ENCODE measurements around the gene DTX2.
"Not testable (repeated sequence)": the region's sequence is repeated elsewhere in the genome, so short reads cannot be mapped to it uniquely, and the experiment has no call there.

Gene DTX2

DNA sequence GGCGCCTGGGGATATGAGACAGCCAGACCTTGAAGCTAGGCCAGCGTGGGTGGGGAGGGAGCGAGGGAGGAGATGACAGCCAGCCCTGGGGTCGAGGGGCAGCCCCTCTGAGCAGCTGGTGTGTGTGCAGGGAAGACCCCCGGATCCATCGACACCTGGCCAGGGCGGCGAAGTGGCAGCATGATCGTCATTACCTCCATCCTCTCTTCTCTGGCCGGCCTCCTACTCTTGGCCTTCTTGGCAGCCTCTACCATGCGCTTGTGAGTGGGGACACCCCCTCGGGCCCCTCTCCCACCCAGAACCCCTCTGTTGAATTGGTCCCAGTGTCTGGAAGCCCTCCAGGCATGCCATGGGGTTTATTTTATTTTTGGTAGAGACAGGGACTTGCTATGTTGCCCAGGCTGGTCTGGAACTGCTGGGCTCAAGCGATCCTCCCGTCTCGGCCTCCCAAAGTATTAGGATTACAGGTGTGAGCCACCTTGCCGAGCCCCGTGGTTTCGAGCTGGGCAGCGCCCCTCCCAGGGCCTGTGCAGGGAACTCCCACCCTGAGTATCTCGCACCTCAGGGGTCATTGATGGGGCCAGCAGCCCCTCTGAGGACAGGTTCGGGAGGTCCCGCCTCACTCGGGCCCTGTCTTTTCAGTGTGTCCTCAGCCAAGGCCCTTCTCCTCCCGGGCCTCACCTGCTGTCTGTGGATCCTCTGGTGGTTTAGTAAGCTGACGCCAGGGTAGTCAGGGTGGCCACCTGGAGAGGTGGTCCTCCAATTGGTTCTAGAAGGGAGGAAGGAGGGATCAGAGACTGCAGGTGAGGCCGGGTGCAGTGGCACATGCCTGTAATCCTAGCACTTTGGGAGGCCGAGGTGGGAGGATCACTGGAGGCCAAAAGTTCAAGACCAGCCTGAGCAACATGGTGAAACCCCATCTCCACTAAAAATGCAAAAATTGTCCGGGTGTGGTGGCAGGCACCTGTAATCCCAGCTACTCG is 52.6 kb downstream of the DTX2 start:
- no peak for DNase-seq

DNA sequence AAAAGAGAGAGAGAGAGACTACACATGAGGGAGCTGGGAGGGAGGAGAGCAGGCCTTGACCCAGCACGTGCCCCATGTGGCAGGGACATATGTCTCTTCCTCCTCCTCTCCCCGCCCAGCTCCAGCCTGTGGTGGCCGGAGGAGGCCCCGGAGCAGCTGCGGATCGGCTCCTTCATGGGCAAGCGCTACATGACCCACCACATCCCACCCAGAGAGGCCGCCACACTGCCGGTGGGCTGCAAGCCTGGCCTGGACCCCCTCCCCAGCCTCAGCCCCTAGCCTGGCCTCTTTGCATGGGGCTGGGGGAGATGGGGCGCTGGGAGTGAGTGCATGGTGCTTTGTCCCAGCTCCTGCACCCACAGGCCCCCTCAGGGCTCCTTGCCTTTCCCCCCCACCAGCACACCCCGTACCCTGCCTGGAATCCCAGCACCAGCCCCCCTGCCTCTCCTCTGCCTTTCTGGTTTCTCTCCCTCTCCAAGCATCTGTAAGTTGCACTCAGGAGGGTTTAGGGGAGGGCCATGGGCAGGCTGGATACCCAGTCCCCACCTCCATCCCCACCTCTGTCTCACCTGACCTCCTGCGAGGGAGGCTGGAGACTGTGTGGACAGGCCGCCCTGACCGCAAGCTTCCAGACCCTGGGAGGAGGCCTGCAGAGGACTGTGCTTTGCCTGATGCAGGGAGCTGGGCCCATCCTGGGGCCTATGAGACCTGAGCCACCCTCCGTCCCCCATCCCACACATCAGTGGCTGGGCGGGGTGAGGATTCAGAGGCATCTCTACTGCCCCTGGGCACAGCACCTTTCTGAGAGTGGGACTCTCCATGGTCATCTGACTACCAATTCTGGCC is 53.6 kb downstream of the DTX2 start:
- no peak for DNase-seq

DNA sequence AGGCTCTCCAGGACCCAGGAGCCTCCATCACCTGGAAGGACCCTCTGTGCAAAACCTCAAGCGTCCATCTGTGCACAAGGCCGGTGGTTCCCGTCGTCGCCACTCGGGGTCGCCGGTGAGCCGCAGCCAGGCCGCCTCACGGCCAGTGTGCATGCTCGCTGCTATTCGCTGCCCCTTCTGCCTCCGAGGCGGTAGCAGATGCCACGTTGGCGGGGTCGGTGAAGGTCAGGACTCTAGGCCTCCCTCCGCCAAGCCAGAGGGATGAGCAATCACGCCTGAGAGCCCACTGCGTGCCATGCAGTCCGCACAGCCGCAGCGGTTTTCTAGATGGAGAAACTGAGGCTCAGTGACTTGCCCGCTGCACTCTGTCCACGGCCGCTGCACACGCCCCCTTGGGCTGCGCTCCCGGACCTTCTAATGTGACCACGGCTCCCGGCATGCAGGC is 54.5 kb downstream of the DTX2 start:
- DNase-seq: peak; percentile 16

DNA sequence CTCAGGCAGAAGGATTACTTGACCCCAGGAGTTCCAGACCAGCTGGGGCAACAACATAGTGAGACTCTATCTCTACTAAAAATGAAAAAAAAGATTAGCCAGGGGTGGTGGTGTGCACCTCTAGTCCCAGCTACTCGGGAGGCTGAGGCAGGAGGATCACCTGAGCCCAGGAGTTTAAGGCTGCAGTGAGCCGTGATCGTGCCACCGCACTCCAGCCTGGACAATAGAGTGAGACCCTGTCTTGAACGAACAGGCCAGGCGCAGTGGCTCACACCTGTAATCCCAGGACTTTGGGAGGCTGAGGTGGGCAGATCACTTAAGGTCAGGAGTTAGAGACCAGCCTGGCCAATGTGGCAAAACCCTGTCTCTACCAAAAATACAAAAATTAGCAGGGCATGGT is 55.4 kb downstream of the DTX2 start:
- not testable (repeated sequence) for DNase-seq

DNA sequence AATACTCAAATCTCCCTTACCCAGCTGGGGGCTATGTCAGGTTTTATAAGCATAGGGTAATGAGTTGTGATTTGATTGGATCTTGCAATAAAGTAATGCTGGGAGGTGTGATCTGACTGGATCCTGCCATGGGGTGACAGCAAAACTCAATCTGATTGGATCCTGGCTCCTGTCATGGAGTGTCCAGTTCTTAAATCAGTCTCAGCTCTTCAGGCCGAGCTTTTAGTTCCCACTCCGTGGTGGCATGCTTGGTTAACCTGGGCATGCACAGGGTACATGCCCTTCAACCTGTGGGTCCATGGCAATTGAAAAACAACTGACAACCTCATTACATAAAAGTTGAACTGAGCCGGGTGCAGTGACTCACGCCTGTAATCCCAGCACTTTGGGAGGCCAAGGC is 64.7 kb downstream of the DTX2 start:
- DNase-seq: not testable (repeated sequence)

DNA sequence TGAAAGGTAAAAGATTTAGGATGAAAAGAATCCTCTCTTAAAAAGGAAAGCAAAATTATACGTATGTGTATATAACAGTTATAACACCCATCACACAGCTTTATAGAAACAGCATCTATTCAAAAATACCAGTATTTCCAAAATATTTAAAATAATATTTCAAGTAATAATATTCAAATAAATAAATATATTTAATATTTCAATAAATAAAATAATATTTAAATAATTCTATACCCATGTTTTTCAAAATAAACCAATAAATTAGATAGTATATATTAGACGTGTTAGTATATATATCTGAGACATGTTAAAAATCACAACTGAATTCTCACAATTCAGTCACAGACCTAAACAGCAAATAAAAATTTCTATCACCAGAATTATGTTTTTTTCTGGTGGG is 70.1 kb downstream of the DTX2 start:
- DNase-seq: not testable (repeated sequence)

DNA sequence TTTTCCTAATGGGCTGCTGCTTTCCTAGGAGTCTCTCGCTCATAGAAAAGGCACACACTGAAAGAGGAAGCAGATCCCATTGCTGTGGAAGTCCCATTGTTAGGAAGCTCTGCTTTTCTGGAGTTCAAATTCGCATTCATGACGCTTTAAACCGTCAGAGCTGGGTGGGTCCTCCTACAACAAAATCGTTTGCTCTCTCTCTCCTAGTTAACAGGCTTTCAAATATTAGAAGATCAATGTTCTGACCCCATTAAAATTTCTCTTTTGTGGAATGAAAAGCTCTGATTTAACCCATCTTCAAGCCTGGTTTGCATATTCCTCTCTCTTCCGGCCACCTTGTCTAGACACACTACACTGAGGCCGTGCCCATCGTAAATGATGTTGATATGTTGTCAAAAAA is 81.7 kb downstream of the DTX2 start, which contains the start of gene SPDYE16:
TSS of gene SPDYE16 (minus strand) at position 101 of the 400 bp plus-strand sequence. CDS start 1,838 bp downstream, outside the sequence.
- DNase-seq: not testable (repeated sequence)

DNA sequence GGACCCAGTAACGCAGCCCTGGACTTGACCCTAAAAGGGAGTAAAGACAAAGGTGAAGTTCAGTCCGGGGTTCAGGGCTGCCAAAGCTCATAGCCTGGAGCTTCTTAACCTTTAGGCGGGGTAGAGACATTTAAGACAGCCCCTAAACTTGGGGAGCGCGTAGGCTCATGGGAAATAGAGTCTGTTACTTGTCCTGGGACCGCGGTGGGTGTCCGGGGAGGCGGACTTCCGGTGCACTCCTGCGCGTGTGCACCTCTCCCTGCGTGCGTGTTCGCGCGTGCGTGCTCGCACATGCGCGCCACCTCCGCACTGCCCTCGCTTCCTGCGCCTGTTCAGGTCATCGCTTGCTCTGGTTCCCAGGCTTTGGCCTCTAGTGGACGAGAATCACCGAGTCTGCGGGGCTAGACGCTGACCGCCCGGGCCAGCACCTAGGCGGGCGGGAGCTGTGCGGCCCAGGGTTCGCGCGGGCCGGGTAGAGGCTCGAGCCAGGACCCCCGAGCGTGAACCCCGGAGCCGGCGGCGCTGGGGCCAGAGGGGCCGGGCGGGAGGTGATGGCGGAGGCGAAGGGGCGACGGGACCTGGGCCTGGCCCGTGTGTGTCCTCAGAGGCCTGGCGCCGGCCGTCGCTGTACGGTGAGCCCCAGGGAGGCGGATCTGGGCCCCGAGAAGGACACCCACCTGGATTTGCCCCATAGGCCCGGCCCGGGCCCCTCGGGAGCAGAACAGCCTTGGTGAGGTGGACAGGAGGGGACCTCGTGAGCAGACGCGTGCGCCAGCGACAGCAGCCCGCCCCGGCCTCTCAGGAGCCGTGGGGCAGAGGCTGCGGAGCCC is 87.7 kb downstream of the DTX2 start:
- DNase-seq: peak; percentile 84

DNA sequence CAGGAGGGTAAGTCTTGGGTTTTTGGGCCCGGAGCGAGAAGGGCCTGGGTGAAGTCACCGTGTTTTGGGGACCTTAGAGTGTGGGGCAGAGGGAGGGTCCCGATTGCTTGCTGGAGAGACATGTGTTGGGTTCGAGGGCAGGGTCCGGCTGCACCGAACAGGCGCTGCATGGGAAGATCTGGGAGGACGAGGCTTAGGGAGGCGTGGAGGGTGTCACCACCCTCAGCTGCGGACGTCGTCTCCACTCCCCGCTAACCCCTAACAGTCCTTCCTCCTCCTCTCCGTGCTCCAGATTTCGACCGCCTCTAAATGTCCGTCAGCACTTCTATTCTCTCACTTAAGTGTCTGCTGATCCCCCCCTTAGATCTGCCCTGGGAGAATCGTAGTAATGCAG is 88.3 kb downstream of the DTX2 start:
- DNase-seq: not testable (repeated sequence)

DNA sequence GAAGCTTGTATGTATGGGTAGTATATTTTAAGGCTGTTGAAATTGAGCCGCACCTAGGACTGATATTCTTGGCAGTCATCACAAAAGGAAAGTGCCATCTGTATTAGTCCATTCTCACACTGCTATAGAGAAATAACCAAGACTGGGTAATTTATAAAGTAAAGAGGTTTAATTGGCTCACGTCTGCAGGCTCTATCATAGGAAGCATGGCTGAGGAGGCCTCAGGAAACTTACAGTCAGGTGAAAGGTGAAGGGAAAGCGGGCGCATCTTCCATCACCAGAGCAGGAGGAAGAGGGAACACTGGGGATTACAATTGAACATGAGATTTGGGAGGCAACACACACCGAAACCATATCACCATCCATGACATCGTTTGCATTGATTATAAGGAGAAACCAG is 90.5 kb downstream of the DTX2 start:
- not testable (repeated sequence) for DNase-seq
